Measurements from ENCODE around the gene RHOH.

- TF ChIP-seq, protein P1, sequence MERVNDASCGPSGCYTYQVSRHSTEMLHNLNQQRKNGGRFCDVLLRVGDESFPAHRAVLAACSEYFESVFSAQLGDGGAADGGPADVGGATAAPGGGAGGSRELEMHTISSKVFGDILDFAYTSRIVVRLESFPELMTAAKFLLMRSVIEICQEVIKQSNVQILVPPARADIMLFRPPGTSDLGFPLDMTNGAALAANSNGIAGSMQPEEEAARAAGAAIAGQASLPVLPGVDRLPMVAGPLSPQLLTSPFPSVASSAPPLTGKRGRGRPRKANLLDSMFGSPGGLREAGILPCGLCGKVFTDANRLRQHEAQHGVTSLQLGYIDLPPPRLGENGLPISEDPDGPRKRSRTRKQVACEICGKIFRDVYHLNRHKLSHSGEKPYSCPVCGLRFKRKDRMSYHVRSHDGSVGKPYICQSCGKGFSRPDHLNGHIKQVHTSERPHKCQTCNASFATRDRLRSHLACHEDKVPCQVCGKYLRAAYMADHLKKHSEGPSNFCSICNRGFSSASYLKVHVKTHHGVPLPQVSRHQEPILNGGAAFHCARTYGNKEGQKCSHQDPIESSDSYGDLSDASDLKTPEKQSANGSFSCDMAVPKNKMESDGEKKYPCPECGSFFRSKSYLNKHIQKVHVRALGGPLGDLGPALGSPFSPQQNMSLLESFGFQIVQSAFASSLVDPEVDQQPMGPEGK (CRISPR knock-in tag; IDR thresholded peaks at IDR 0.05; ENCODE audit: borderline replicate concordance) = no peak
- TF ChIP-seq ARNTL (CRISPR knock-in tag; IDR thresholded peaks at IDR 0.05; ENCODE audit: borderline replicate concordance, low read depth) = no peak
These were observed 1.4 kb upstream of the RHOH start for GRCh38 chr4:40195182-40196177.

Measured in SK-N-SH treated with all-trans-retinoic acid at 6 μM for 48 hours (cell line).